HG02623 (cell line): ENCODE measurements around the gene SCN3B.

Experiments used
- ATAC-seq: cut with Tn5 transposase; IDR thresholded peaks from one replicate; pipeline ENCODE4 v1.9.1; 2021; ENCODE audit warnings: moderate library complexity; ENCODE audit not compliant: unreplicated experiment

The SCN3B gene

GRCh38 chr11:123659311-123659710 is 4.9 kb upstream of the SCN3B start:
- ATAC-seq: no peak

DNA sequence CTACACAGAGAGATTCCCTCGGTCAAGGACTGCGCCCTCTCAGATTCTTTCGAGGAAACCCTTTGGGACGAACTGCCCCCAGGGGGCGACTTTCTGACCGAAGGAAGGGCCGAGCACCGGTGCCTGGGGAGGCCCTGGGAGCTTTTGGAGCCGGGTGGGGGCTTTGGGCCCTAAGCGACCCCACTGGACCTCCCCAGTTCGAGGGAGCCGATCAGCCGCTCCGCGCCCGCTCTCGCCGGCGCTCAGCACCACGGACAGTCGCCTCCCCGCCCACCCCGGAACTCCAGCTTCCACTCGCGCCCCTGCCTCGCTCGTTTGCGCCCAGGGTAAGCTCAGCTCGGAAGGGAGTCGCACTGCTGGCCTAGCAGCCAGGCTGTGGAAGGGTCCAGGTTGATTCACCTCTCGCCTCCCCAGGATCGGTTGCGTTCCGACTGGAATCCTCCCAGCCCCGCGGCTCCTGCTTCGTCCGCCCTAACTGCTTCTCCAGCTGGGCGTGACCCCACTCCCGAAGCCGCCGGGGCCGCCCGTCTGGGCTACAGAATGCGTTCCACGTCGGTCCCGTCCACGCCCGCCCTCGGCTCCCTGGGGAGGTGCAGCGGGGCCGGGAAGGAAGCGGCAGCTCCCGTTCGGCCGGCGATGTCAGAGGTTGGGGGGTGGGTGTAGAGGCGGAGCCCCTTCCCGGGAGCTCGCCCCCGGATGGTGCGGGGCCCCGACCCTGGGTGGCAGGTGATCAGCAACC is 428 bp downstream of the SCN3B start:
- no peak for ATAC-seq

- no peak for ATAC-seq
These were observed 969 bp downstream of the SCN3B start for GRCh38 chr11:123653483-123653826.

DNA sequence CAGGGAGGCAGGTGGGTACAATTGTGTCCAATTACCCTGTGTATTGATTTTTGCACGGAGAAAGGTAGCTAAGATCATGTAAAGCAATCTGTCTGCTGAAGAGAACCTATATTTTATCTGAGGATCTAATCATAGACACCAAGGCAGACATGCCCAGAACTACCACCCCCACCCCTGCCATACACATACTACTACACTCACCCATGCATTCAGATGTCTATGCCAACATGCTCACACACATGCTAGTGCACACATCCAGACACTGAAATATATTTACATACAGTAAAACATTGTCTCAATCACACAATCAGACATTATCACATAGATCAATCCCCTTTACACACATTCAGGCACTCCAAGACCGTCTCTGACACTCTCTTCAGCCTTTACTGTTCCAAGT is 1.8 kb downstream of the SCN3B start:
- no peak for ATAC-seq

GRCh38 chr11:123650901-123651300 is 3.5 kb downstream of the SCN3B start:
- ATAC-seq: no peak

GRCh38 chr11:123645286-123645975 is 9.0 kb downstream of the SCN3B start:
- ATAC-seq: no peak

- no peak for ATAC-seq
These were observed 12.0 kb downstream of the SCN3B start for GRCh38 chr11:123642435-123642834.

DNA sequence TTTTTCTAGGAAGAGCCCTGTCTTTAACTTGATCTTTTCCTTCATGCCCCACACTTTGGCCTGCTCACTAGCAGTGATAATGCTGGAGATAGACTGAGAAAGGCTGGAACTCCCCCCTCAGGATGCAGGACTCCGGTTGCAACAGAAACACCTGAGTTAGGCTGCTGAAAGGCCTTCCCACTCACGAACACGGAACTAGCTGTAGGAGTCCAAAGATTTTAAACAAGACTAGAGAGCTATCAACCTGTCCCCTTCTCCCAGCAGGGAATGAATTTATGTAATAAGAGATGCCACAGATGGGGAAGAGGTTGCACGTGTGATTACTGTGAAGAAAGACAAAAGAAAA is 13.0 kb downstream of the SCN3B start:
- no peak for ATAC-seq

- ATAC-seq: no peak
These were observed 13.5 kb downstream of the SCN3B start for GRCh38 chr11:123640677-123641494.

- ATAC-seq: no peak
These were observed 14.4 kb downstream of the SCN3B start for GRCh38 chr11:123640029-123640428.

- no peak for ATAC-seq
These were observed 24.3 kb downstream of the SCN3B start for GRCh38 chr11:123630126-123630608.

- no peak for ATAC-seq
These were observed 25.3 kb downstream of the SCN3B start for GRCh38 chr11:123628936-123629683.

DNA sequence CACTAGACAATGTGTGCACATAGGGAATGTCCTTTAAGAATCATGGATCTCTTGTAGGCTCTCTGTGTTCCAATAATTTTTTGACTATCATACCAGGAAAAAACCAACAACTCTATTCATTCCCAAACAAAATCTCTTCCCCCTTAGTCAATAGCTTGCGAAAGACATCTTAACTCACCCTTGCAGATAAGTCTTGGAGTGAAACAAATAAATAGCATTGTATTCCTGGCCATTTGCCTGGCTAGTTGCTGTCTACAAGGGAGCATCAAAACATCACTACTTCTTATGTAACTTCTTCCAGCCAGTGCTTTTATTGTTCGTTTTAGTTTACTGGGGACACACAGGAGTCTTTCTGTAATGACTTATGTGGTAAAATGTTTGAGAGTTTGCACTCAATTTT is 29.4 kb downstream of the SCN3B start:
- no peak for ATAC-seq

- ATAC-seq: no peak
These were observed 31.8 kb downstream of the SCN3B start for GRCh38 chr11:123622576-123622975.

DNA sequence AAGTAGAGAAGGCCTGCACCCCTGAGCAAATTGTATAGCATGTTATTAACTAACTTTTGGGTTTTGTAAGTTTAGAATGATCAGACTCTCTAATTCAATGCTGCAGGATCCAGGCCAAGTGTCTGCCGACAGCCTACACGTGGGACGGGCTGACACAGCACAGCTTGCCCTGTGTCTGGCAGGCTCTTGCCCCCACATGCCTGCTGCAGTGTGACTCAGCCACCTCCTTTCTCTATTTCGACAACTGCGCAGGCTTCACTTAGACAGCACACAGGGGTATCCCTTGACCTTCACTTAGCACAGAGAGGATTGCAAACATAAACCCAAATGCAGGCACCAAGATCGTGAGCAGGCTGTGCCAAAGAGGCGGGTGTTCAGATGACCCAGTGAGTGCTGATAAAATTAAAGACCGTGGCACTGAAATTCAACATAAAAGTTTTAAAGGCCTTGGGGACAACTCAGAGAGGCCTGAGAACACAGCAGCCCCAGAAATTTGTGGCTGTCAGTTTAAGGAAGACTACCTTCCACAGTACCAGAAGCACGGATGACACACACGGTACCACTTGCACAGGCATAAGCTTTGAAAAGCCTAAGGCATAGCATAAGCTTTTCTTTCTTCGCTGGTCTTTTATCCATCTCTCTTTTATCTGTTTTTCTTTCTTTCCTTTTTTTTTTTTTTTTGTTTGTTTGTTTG is 37.8 kb downstream of the SCN3B start:
- no peak for ATAC-seq

DNA sequence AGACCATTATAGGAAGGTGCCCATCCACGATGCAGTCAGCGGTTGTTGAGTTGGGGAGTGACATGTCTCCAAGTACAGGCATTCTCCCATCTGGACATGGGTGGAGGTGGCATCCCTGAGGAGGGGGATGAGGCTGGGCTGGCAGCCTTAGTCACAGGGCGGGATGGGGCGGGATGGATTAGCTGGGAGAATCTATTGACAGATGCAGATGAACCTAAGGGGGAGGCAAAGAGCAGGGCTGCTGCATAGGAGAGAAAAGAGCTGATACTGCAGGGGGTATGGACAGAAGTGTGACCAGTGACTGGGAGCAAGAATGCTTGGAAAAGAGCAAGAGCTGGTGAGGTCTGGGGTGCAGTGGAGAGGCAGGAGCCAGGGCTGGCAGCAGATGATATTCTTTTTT is 42.7 kb downstream of the SCN3B start:
- no peak for ATAC-seq

- ATAC-seq: no peak
These were observed 45.5 kb downstream of the SCN3B start for GRCh38 chr11:123608945-123609344.

- no peak for ATAC-seq
These were observed 46.1 kb downstream of the SCN3B start for GRCh38 chr11:123608371-123608770.

- no peak for ATAC-seq
These were observed 46.6 kb downstream of the SCN3B start for GRCh38 chr11:123607781-123608180.

DNA sequence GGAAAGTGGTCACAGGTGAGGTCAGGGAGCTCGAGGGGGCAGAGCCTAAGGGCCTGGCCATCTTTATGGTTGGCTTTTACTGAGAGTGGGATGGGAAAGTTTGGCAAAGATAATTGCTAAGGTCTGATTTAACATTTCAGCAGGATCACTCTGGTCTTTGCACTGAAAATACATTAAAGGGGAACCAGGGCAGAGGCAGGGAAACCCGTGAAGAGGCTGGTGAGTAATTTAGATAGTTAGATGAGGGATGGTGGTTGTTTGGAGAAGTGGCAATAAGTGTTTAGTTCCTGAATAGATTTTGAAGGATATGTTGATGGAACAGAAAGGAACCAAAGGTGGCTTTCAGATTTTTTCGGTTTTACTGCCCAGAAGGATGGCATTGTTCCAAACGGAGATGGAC is 50.8 kb downstream of the SCN3B start:
- ATAC-seq: no peak

GRCh38 chr11:123601743-123602142 is 52.7 kb downstream of the SCN3B start:
- ATAC-seq: no peak
